Inflammatory macrophage (primary cell): Measurements from ENCODE around the gene IGF2BP3.
"Not testable (repeated sequence)": the region's sequence is repeated elsewhere in the genome, so short reads cannot be mapped to it uniquely, and the experiment has no call there.

Experiments
- DNase-seq, 2 donors: peaks; one replicate each; pipeline ENCODE4 v3.0.0-alpha.2; 2020 to 2022

Gene IGF2BP3

GRCh38 chr7:23338439-23338838, 131.9 kb downstream of the IGF2BP3 start:
- DNase-seq, result no peak

- DNase-seq, result no peak
Measured at GRCh38 chr7:23337374-23337773, 132.9 kb downstream of the IGF2BP3 start.

DNA sequence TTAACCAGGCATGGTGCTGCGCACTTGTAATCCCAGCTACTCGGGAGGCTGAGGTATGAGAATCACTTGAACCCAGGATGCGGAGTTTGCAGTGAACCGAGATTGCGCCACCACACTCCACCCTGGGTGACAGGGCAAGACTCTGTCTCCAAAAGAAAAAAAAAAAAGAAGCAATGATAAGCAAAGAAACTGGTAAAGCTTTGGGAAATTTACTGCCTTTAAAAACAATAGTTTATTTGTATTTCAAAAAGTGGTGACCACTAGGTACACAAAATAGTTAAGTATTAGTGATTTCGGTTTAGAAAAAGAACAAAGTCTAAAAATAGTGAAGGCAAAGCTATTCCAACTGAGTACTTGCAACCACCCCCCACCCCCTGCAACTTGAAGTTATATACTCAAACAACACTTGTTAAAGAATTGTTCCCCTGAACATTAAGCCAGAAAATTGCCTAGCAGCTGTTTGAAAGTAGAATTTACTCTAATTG, 133.4 kb downstream of the IGF2BP3 start:
- DNase-seq, result no peak

DNA sequence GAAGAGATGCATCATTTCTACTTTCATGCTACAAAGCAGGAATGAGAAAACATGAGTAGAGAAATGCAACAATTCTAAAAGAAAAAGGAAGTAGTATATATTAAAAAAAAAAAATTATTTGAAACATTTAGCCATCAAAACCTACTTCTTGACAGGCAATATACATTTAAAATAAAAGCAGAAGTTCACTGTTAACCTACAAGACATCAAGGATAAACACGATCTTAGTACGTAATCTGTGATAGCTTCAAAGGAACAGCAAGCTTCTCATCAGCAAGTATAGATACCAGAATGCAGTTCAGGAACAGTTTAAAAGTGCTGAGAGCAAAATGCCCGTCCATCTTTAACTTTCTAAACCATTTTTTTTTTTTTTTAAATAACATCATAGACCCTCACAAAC, 134.2 kb downstream of the IGF2BP3 start:
- peak in 1 of 2 donors; percentile 11 for DNase-seq

DNA sequence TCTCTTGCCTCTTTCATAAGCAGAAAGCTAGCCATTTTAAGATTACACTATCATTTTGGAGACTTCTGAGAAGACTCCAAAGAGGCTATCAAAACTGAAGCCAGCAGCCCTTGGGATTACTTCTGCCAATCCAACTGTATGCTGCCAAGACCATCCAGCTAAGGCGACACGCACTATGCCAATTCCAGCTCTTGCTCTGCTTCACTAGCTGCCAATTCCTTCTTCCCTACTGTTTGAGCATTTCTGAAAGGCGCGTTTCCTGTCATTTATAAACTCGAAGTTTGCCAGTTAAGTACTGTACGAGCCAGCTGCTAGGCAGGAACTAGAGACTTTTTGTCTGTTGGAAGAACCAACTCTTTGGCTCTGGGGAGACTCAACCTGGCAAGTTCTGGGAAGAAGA, 134.7 kb downstream of the IGF2BP3 start:
- DNase-seq, result no peak

DNA sequence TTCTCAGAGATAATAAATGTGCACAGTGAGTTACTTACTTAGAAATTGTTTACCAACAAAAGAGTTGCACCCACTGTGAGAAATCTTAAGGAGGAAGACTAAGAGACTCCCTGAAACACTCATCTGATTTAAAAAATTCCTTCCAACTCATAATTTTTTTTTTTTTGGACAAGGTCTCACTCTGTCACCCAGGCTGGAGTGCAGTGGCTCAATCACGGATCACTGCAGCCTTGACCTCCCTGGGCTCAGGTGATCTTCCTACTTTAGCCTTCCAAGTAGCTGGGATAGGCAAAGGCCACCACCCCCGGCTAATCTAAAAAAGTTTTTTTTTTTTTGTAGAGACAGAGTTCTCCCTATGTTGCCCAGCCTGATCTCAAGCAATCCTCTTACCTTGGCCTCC, 135.2 kb downstream of the IGF2BP3 start:
- no peak for DNase-seq

- DNase-seq, result no peak
Measured at GRCh38 chr7:23334482-23335056, 135.7 kb downstream of the IGF2BP3 start.

GRCh38 chr7:23333671-23334246, 136.5 kb downstream of the IGF2BP3 start:
- no peak for DNase-seq

GRCh38 chr7:23332910-23333612, 137.2 kb downstream of the IGF2BP3 start:
- no peak for DNase-seq

GRCh38 chr7:23332193-23332592, 138.1 kb downstream of the IGF2BP3 start:
- no peak for DNase-seq

GRCh38 chr7:23331132-23331531, 139.2 kb downstream of the IGF2BP3 start:
- no peak for DNase-seq

GRCh38 chr7:23315366-23315765, 154.9 kb downstream of the IGF2BP3 start:
- no peak for DNase-seq

GRCh38 chr7:23312141-23312540, 158.2 kb downstream of the IGF2BP3 start:
- DNase-seq, result not testable (repeated sequence)

DNA sequence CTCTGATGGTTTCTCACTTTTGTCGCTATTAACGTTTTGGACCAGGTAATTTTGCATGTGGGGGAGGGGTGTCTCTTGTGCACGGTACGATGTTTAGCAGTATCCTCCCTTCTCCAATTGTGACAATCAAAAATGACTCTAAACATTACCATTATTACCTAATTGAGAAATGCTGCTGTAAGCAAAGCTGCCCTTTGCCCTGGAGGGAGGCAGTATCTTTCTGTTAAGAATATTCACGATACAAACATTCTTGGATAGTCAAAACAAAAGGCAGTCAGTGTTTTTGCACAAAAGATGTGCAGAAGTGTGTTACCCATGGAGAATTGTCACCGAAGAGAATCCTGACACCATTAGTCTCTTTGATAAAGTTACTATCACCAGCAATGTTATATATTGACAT, 161.5 kb downstream of the IGF2BP3 start:
- no peak for DNase-seq

GRCh38 chr7:23306936-23307521, 163.3 kb downstream of the IGF2BP3 start:
- no peak for DNase-seq

- DNase-seq, result peak; percentile 10 to 26
Measured at GRCh38 chr7:23299770-23300300, 170.5 kb downstream of the IGF2BP3 start.

GRCh38 chr7:23298885-23299769, 171.2 kb downstream of the IGF2BP3 start, which contains the start of gene MALSU1:
Gene MALSU1 (plus strand): TSS chr7:23299339. CDS start chr7:23299353, 14 bp downstream.
- DNase-seq, result peak; percentile 99 to 100

DNA sequence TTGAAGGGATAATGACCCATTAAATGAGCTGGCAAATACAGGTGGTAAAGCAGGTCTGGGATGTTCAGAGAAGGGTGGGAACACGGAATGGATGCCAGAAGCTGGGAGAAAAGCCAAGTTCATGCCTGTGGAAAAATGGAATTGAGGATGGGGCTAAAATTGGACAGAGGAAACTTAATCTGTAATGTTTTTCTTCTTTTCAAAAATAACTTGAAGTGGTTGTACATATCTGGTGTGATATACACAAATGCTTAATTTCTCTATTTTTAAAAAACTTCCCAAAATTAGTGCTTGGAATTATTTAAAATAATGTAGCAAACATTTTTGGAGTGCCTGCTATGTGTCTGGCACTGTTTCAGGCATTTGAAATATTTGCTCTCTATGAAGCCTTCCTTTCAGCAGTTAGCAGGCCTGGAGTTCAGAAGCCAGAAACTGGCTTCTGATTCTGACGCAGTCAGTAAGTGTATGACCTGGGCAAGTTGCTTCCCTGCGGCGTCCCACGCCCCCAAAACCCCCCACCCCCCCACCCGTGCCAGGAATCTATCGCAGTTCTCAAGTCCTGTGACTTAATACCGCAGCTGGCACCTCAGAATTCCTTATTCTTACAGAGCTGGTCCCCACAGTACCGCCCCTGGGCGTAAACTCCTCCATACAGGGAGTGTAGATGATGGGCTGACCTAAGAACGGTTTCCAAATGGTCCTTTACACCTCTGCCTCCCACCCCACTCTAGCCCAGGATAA, 172.0 kb downstream of the IGF2BP3 start:
- DNase-seq, result no peak

DNA sequence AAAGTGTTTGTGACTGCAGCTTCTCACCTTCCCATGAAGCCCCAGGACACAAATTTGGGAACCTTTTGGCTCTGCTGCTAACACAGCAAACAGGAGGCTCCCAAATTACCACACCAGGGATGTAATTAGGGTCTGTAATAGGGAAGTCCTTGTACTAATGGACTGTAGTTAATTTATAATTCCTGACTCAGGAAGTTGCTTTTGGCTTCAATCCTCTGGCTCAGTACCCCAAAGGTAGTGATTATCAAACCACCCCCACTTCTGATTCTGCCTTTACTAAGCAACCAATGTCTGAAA, 174.9 kb downstream of the IGF2BP3 start:
- DNase-seq, result no peak

- DNase-seq, result peak in 1 of 2 donors; percentile 41
Measured at GRCh38 chr7:23294549-23295400, 175.5 kb downstream of the IGF2BP3 start.
